Measurements from ENCODE around the gene ALDH3B1. TPM values are rescaled to one million over a fixed set of nuclear protein-coding genes. Genes with fewer than 3 reads are reported as not detected.

The ALDH3B1 gene
- total RNA-seq, 1 experiment from 2014 or later, result 104 TPM

GRCh38 chr11:68008381-68009337 lies 1.5 kb upstream of the ALDH3B1 start:
- no peaks in the 10 kb centered on the region for H3K27me3 ChIP-seq (ENCODE audit: insufficient read depth, low read depth)
- intact Hi-C loops (cut with micrococcal nuclease; ENCODE audit: unreplicated experiment), result no loop called here
- no TSS peak for BruUV-seq (replicated peaks)
- ChIA-PET CTCF (interaction anchor here (0.6 kb wide), 1 partner anchor 422 kb away, joined by 8 read pairs; no protein-coding TSS in a partner anchor), POLR2A (ENCODE audit: unreplicated experiment) (no interaction called here)
- H3K9me3 ChIP-seq (ENCODE audit: insufficient read depth, low read depth), result no peaks in the 10 kb centered on the region
- H3K4me2 ChIP-seq, result peak overlapping the region; percentile 81
- no peak for DNase-seq
- H2AFZ ChIP-seq, result no peak overlapping the region
- no peak overlapping the region for H3K4me3 ChIP-seq
- no peaks in the 10 kb centered on the region for H3K36me3 ChIP-seq (ENCODE audit: low read depth)
- peaks cover 18% of the 10 kb centered on the region; the same call in 1 of the 2 replicates for H3K79me2 ChIP-seq (ENCODE audit: low read depth)
- H4K20me1 ChIP-seq (ENCODE audit: insufficient read depth), result no peaks in the 10 kb centered on the region
- TF ChIP-seq, protein P1, sequence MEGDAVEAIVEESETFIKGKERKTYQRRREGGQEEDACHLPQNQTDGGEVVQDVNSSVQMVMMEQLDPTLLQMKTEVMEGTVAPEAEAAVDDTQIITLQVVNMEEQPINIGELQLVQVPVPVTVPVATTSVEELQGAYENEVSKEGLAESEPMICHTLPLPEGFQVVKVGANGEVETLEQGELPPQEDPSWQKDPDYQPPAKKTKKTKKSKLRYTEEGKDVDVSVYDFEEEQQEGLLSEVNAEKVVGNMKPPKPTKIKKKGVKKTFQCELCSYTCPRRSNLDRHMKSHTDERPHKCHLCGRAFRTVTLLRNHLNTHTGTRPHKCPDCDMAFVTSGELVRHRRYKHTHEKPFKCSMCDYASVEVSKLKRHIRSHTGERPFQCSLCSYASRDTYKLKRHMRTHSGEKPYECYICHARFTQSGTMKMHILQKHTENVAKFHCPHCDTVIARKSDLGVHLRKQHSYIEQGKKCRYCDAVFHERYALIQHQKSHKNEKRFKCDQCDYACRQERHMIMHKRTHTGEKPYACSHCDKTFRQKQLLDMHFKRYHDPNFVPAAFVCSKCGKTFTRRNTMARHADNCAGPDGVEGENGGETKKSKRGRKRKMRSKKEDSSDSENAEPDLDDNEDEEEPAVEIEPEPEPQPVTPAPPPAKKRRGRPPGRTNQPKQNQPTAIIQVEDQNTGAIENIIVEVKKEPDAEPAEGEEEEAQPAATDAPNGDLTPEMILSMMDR (conservative IDR thresholded peaks at IDR 0.05), result no peak
- no peaks in the 10 kb centered on the region for H3K9me2 ChIP-seq (ENCODE audit: insufficient read depth)
- peaks cover 58% of the 10 kb centered on the region for H3K4me1 ChIP-seq (replicated peaks; ENCODE audit: insufficient read depth)
- peak overlapping the region; percentile 93 for H3K27ac ChIP-seq
- H3F3A ChIP-seq (ENCODE audit: insufficient read depth, low read depth), result peaks cover 57% of the 10 kb centered on the region

GRCh38 chr11:68009391-68010089 lies 587 bp upstream of the ALDH3B1 start:
- H3K27me3 ChIP-seq (ENCODE audit: insufficient read depth, low read depth), result no peaks in the 10 kb centered on the region
- H3F3A ChIP-seq (ENCODE audit: insufficient read depth, low read depth), result peaks cover 62% of the 10 kb centered on the region
- CTCF ChIA-PET, result interaction anchor here (0.5 to 1.1 kb wide), 2 partner anchors 11 to 34 kb away, joined by 8 read pairs; no protein-coding TSS in a partner anchor
- intact Hi-C loops (cut with micrococcal nuclease; ENCODE audit: unreplicated experiment), result loop anchor here (1.0 to 10.0 kb wide), 5 partner anchors 11 to 165 kb away; no protein-coding TSS in a partner anchor
- peak overlapping the region; percentile 59; the same call in 1 of the 2 replicates for H3K4me3 ChIP-seq
- peak overlapping the region; percentile 81 for H3K4me2 ChIP-seq
- H4K20me1 ChIP-seq (ENCODE audit: insufficient read depth), result no peaks in the 10 kb centered on the region
- H2AFZ ChIP-seq, result no peak overlapping the region
- peaks cover 18% of the 10 kb centered on the region; the same call in 1 of the 2 replicates for H3K79me2 ChIP-seq (ENCODE audit: low read depth)
- H3K36me3 ChIP-seq (ENCODE audit: low read depth), result no peaks in the 10 kb centered on the region
- peak in 1 of 2 experiments; percentile 68 for DNase-seq
- POLR2A ChIA-PET (ENCODE audit: unreplicated experiment), result interaction anchor here (0.5 to 1.0 kb wide), 10 partner anchors 17 to 699 kb away, joined by 3 to 8 read pairs (median 3); no protein-coding TSS in a partner anchor
- TF ChIP-seq EZH2 (IDR thresholded peaks at IDR 0.05; ENCODE audit: low read depth), result no peak
- TF ChIP-seq, protein P1 (conservative IDR thresholded peaks at IDR 0.05), result peak; percentile 50; the same call in 1 of the 2 replicates
- no TSS peak for BruUV-seq (replicated peaks)
- peaks cover 62% of the 10 kb centered on the region for H3K4me1 ChIP-seq (replicated peaks; ENCODE audit: insufficient read depth)
- no peaks in the 10 kb centered on the region for H3K9me2 ChIP-seq (ENCODE audit: insufficient read depth)
- H3K9me3 ChIP-seq (ENCODE audit: insufficient read depth, low read depth), result no peaks in the 10 kb centered on the region
- peak overlapping the region; percentile 93 for H3K27ac ChIP-seq
